Hepatocyte (in vitro differentiated cells): ENCODE results near the gene SLC9A1. TPM values are rescaled to one million over a fixed set of nuclear protein-coding genes. Genes with fewer than 3 reads are reported as not detected.

Experiments used
- DNase-seq: peaks from one replicate; pipeline ENCODE4 v3.0.0-alpha.2; 2016; ENCODE audit warnings: low spot score
- H2AFZ ChIP-seq: fragments of 200-600 bp; sonication (generic); 2 replicates; pipeline ENCODE4 v1.6.0; 2016; ENCODE audit warnings: antibody characterized with exemption, mild to moderate bottlenecking
- H3K27ac ChIP-seq: fragments of 200-600 bp; sonication (generic); 2 replicates; pipeline ENCODE4 v1.5.1; 2016; ENCODE audit warnings: mild to moderate bottlenecking
- H3K27me3 ChIP-seq: fragments of 200-600 bp; sonication (generic); 2 replicates; pipeline ENCODE4 v1.6.1; 2016
- H3K36me3 ChIP-seq: fragments of 200-600 bp; sonication (generic); replicated peaks from 2 replicates; pipeline ENCODE4 v1.5.1; 2016; ENCODE audit warnings: low read depth; ENCODE audit not compliant: insufficient read depth
- H3K4me1 ChIP-seq: fragments of 200-600 bp; sonication (generic); 2 replicates; pipeline ENCODE4 v1.5.1; 2016; ENCODE audit warnings: mild to moderate bottlenecking, moderate library complexity; ENCODE audit not compliant: insufficient read depth
- H3K4me2 ChIP-seq: fragments of 200-600 bp; sonication (generic); 2 replicates; pipeline ENCODE4 v1.6.0; 2016
- H3K4me3 ChIP-seq: fragments of 200-600 bp; sonication (generic); 2 replicates; pipeline ENCODE4 v1.5.1; 2016; ENCODE audit warnings: mild to moderate bottlenecking
- H3K79me2 ChIP-seq: fragments of 200-600 bp; sonication (generic); 2 replicates; pipeline ENCODE4 v1.6.0; 2017; ENCODE audit warnings: mild to moderate bottlenecking
- H3K9me2 ChIP-seq: fragments of 200-600 bp; sonication (generic); replicated peaks from 2 replicates; pipeline ENCODE4 v1.6.0; 2017; ENCODE audit warnings: mild to moderate bottlenecking; ENCODE audit not compliant: insufficient read depth
- H3K9me3 ChIP-seq: fragments of 200-600 bp; sonication (generic); 2 replicates; pipeline ENCODE4 v1.5.1; 2016; ENCODE audit warnings: low read depth, mild to moderate bottlenecking
- H4K20me1 ChIP-seq: fragments of 200-600 bp; sonication (generic); 2 replicates; pipeline ENCODE4 v1.6.0; 2016; ENCODE audit warnings: mild to moderate bottlenecking; ENCODE audit not compliant: insufficient read depth, poor library complexity, severe bottlenecking
- CTCF ChIP-seq: fragments of 200-600 bp; sonication (generic); IDR thresholded peaks from 2 replicates; pipeline ENCODE4 v1.5.1; 2016; ENCODE audit warnings: antibody characterized with exemption, mild to moderate bottlenecking; ENCODE audit not compliant: poor library complexity
- EZH2 ChIP-seq: fragments of 200-600 bp; sonication (generic); IDR thresholded peaks from 2 replicates; pipeline ENCODE4 v1.6.1; 2016; ENCODE audit warnings: antibody characterized with exemption, mild to moderate bottlenecking, borderline replicate concordance
- EZH2phosphoT487 ChIP-seq: fragments of 200-600 bp; sonication (generic); IDR thresholded peaks from one replicate; pipeline ENCODE4 v1.6.1; 2018; ENCODE audit warnings: antibody characterized with exemption, mild to moderate bottlenecking, low read depth, moderate library complexity; ENCODE audit not compliant: unreplicated experiment, severe bottlenecking
- WGBS: methylation state at CpG from one replicate; pipeline ENCODE4 v1.1.6; 2016; ENCODE audit warnings: low lambda C conversion rate; ENCODE audit errors: missing lambda C conversion rate; 5-methylcytosine and 5-hydroxymethylcytosine counted together
- polyA plus RNA-seq: library from polyadenylated mRNA; unstranded; fragments of >200 nt; fragmentation: Nextera tagmentation; extraction: Ambion mirVana; gene quantifications from 2 replicates; pipeline ENCODE4 v1.2.1, GENCODE V29; 2016
- total RNA-seq: library from RNA; depleted of rRNA; stranded (reverse); fragments of >200 nt; gene quantifications from 2 replicates; pipeline ENCODE4 v1.2.3, GENCODE V29; 2014

Gene SLC9A1
- total and polyA plus RNA-seq, 2 experiments from 2014 or later, result 13.3 to 31.3 TPM

DNA sequence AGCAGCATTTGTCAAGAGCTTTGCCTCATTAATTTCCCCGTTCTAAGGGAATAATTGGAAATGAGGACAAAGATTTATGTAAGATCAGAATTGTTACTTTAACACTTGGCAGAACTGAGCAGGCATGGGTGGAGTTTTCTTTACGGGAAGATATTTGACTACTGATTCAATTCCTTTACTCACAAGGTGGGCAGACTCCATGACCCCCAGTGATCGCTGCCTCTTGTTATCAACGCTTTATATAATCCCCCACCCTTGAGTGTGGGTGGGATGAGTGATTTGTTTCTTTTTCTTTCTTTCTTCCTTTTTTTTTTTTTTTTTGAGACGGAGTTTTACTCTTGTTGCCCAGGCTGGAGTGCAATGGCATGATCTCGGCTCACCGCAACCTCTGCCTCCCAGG lies 77.0 kb downstream of the SLC9A1 start:
- Histone ChIP-seq H4K20me1 (no peaks in the 10 kb centered on the region), H3K36me3 (no peaks in the 10 kb centered on the region), H3K79me2 (no peaks in the 10 kb centered on the region), H3K9me3 (no peaks in the 10 kb centered on the region), H3K27ac (no peak overlapping the region), H2AFZ (no peak overlapping the region), H3K4me1 (no peaks in the 10 kb centered on the region), H3K27me3 (no peaks in the 10 kb centered on the region), H3K4me2 (no peak overlapping the region), H3K9me2 (no peaks in the 10 kb centered on the region), H3K4me3 (no peak overlapping the region)
- DNase-seq, result no peak
- WGBS, result 68% methylated on average over 4 of the region's 7 CpGs
- no peak for TF ChIP-seq CTCF
- no peak for TF ChIP-seq EZH2phosphoT487
- no peak for TF ChIP-seq EZH2

DNA sequence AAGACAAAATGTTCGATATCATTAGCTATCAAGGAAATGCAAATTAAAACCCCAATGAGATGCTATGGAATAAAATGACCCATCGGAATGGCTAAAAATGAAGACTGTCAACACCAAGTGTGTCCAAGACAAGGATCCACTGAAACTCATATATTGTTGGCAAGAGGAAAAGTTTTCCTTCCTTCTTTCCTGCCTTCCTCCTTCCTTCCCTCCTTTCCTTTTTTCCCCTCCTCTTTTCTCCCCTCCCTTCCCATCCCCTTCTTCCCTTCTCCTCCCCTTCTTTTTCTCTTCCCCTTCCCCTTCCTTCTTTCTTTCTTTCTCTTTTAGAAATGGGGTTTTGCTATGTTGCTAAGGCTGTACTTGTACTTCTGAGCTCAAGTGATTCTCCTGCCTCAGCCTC lies 78.1 kb downstream of the SLC9A1 start:
- Histone ChIP-seq H3K79me2 (no peaks in the 10 kb centered on the region), H3K36me3 (no peaks in the 10 kb centered on the region), H3K4me3 (no peak overlapping the region), H2AFZ (no peak overlapping the region), H3K9me2 (no peaks in the 10 kb centered on the region), H3K9me3 (no peaks in the 10 kb centered on the region), H3K27ac (no peak overlapping the region), H3K4me2 (no peak overlapping the region), H4K20me1 (no peaks in the 10 kb centered on the region), H3K27me3 (no peaks in the 10 kb centered on the region), H3K4me1 (no peaks in the 10 kb centered on the region)
- 92% methylated on average over 2 of the region's 2 CpGs for WGBS
- no peak for TF ChIP-seq EZH2phosphoT487
- no peak for TF ChIP-seq EZH2
- no peak for TF ChIP-seq CTCF
- no peak for DNase-seq

DNA sequence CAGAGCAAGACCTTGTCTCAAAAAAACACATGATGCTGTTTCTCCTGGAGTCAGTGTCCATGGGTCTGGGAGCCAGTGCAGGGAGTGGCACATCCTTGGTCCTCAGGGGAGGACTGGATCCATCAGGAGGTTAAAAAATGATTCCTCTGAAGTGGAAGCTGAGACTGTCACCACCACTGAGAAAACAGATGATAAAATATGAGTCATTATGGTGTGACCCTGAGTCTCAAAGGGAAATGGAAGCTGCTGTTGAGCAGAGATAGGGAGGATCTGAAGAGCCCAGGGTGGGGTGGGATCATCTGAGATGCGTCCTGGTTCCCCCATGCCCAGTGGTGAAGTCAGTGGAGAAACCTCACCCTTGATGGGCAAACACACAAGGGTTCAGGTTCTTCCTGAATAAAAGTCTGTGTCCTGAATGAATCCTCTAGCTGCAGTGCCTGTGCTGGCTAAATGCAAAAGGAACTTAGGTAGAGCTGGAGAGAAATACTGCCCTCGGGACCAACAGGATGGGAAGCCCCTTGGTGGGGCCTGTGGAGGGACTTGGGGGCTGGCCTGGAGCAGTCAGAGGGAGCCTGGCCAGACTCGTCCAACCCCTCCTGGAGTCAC lies 80.6 kb downstream of the SLC9A1 start:
- no peak overlapping the region for H3K4me3 ChIP-seq
- H3K9me2 ChIP-seq, result no peaks in the 10 kb centered on the region
- no peaks in the 10 kb centered on the region for H3K79me2 ChIP-seq
- no peaks in the 10 kb centered on the region for H3K4me1 ChIP-seq
- H2AFZ ChIP-seq, result no peak overlapping the region
- no peak overlapping the region for H3K4me2 ChIP-seq
- no peaks in the 10 kb centered on the region for H4K20me1 ChIP-seq
- no peaks in the 10 kb centered on the region for H3K36me3 ChIP-seq
- H3K27me3 ChIP-seq, result no peaks in the 10 kb centered on the region
- no peaks in the 10 kb centered on the region for H3K9me3 ChIP-seq
- H3K27ac ChIP-seq, result peak overlapping the region; percentile 13
- WGBS, result 73% methylated on average over 3 of the region's 3 CpGs
- DNase-seq, result peak; percentile 39
- no peak for TF ChIP-seq EZH2phosphoT487
- TF ChIP-seq EZH2, result no peak
- TF ChIP-seq CTCF, result no peak
